Activated CD4-positive, alpha-beta T cell treated with anti-CD3 and anti-CD28 coated beads, Interleukin-2, amount 50 U/mL, for 16 hours (primary cell): ENCODE measurements around the gene IQCE.
"Not testable (repeated sequence)": the region's sequence is repeated elsewhere in the genome, so short reads cannot be mapped to it uniquely, and the experiment has no call there.

ENCODE experiments used
- DNase-seq: peaks from one replicate; pipeline ENCODE4 v3.0.0-alpha.2; 2020

IQCE gene

GRCh38 chr7:2555121-2556052 lies 3.4 kb upstream of the IQCE start, which contains the start of gene BRAT1:
Gene BRAT1, minus strand, starts transcription at chr7:2555524. Its CDS starts 1,093 bp downstream, at chr7:2554431.
- DNase-seq, result peak; percentile 96

GRCh38 chr7:2559283-2559950 lies 638 bp downstream of the IQCE start:
- peak; percentile 23 for DNase-seq

- not testable (repeated sequence) for DNase-seq
These were observed 5.2 kb downstream of the IQCE start for GRCh38 chr7:2563955-2564354.

- no peak for DNase-seq
These were observed 6.3 kb downstream of the IQCE start for GRCh38 chr7:2564970-2565540.

- no peak for DNase-seq
These were observed 7.6 kb downstream of the IQCE start for GRCh38 chr7:2566348-2566889.

GRCh38 chr7:2566890-2567678 lies 8.3 kb downstream of the IQCE start:
- DNase-seq, result peak; percentile 30

- no peak for DNase-seq
These were observed 9.0 kb downstream of the IQCE start for GRCh38 chr7:2567679-2568278.

GRCh38 chr7:2568521-2569223 lies 9.9 kb downstream of the IQCE start:
- no peak for DNase-seq

GRCh38 chr7:2569421-2569820 lies 10.6 kb downstream of the IQCE start:
- no peak for DNase-seq

GRCh38 chr7:2570021-2570420 lies 11.2 kb downstream of the IQCE start:
- no peak for DNase-seq

GRCh38 chr7:2571409-2571808 lies 12.6 kb downstream of the IQCE start:
- DNase-seq, result no peak

- DNase-seq, result no peak
These were observed 13.5 kb downstream of the IQCE start for GRCh38 chr7:2572101-2572842.

GRCh38 chr7:2573761-2574160 lies 15.0 kb downstream of the IQCE start:
- DNase-seq, result no peak

GRCh38 chr7:2575046-2575732 lies 16.4 kb downstream of the IQCE start:
- DNase-seq, result no peak

GRCh38 chr7:2575733-2576340 lies 17.1 kb downstream of the IQCE start:
- DNase-seq, result no peak

- no peak for DNase-seq
These were observed 18.1 kb downstream of the IQCE start for GRCh38 chr7:2576742-2577491.

- no peak for DNase-seq
These were observed 19.3 kb downstream of the IQCE start for GRCh38 chr7:2577914-2578680.

GRCh38 chr7:2580636-2581035 lies 21.9 kb downstream of the IQCE start:
- DNase-seq, result no peak
